Thyroid gland (tissue), 4 donors: ENCODE data around the gene PPP4R1. TPM values are rescaled to one million over a fixed set of nuclear protein-coding genes. Genes with fewer than 3 reads are reported as not detected.
"Not testable (repeated sequence)": the region's sequence is repeated elsewhere in the genome, so short reads cannot be mapped to it uniquely, and the experiment has no call there.

Source experiments
- DNase-seq, 2 donors: peaks; one replicate each; pipeline ENCODE4 v3.0.0-alpha.2; 2019
- H3K27ac ChIP-seq, 3 donors: fragments of 200-600 bp; sonication (generic); 1 replicate in 2 of 3; 2 replicates in 1 of 3; pipeline ENCODE4 v1.5.1; 2016 to 2019; ENCODE audit warnings: mild to moderate bottlenecking in 1 of 3, moderate library complexity in 1 of 3
- H3K27me3 ChIP-seq: fragments of 200-600 bp; sonication (generic); one replicate; pipeline ENCODE4 v1.5.1; 2019
- H3K36me3 ChIP-seq, 2 donors: fragments of 200-600 bp; sonication (generic); one replicate each; pipeline ENCODE4 v1.5.1; 2016 to 2019
- H3K4me1 ChIP-seq, 2 donors: fragments of 200-600 bp; sonication (generic); one replicate each; pipeline ENCODE4 v1.5.1; 2017 to 2019
- H3K4me3 ChIP-seq, 3 donors: fragments of 200-600 bp; sonication (generic); replicated peaks in 1 of 3; 1 replicate in 2 of 3; 2 replicates in 1 of 3; pipeline ENCODE4 v1.5.1; 2016; ENCODE audit warnings: mild to moderate bottlenecking in 1 of 3
- H3K9me3 ChIP-seq: fragments of 200-600 bp; sonication (generic); one replicate; pipeline ENCODE4 v1.5.1; 2017
- CTCF ChIP-seq, 6 experiments: fragments of 200-600 bp in 3 of 6; fragments of 450-650 bp in 3 of 6; sonication (generic) in 3 of 6; IDR thresholded peaks; one replicate each; pipeline ENCODE4 v1.5.1; 2016 to 2019; ENCODE audit warnings: antibody characterized with exemption in 6 of 6, mild to moderate bottlenecking in 2 of 6, inconsistent platforms in 1 of 6, moderate library complexity in 1 of 6
- POLR2A ChIP-seq, 2 donors: fragments of 450-650 bp; IDR thresholded peaks; one replicate each; pipeline ENCODE4 v1.6.1; 2017; ENCODE audit warnings: antibody characterized with exemption in 2 of 2, mild to moderate bottlenecking in 2 of 2, moderate library complexity in 1 of 2
- WGBS, 2 donors: methylation state at CpG; one replicate each; pipeline ENCODE4 v1.1.5; 2017; 5-methylcytosine and 5-hydroxymethylcytosine counted together
- intact Hi-C: fragments of 100-400 bp; cut with DNase I; formaldehyde crosslinking; loops from one replicate; pipeline ENCODE4 v1.15.1; 2023
- total RNA-seq, 4 donors: library from RNA; depleted of rRNA; stranded (reverse); fragments of >200 nt; gene quantifications; one replicate each; pipeline ENCODE4 v1.2.3, GENCODE V29; 2016

Gene PPP4R1
- total RNA-seq, 4 donors from 2014 or later: 95.5 to 170 (median 110) TPM

GRCh38 chr18:9647496-9648323 is 33.4 kb upstream of the PPP4R1 start:
- no peak for DNase-seq
- H3K27ac ChIP-seq: no peak overlapping the region
- H3K27me3 ChIP-seq: no peaks in the 10 kb centered on the region
- intact Hi-C loops: no loop called here
- TF ChIP-seq CTCF (IDR thresholded peaks at IDR 0.05) (no peak), POLR2A (IDR thresholded peaks at IDR 0.05) (no peak)
- no peak overlapping the region for H3K4me3 ChIP-seq
- no peaks in the 10 kb centered on the region for H3K36me3 ChIP-seq
- no peaks in the 10 kb centered on the region for H3K9me3 ChIP-seq
- WGBS, 2 donors: 82 to 84% methylated on average over 8 of the region's 8 CpGs
- H3K4me1 ChIP-seq: peaks cover 0 to 9% of the 10 kb centered on the region in 2 donors

- intact Hi-C loops: no loop called here
- H3K27ac ChIP-seq: no peak overlapping the region
- H3K4me3 ChIP-seq: no peak overlapping the region
- peak; percentile 5 to 30 for DNase-seq
- H3K36me3 ChIP-seq: no peaks in the 10 kb centered on the region
- no peaks in the 10 kb centered on the region for H3K27me3 ChIP-seq
- peaks cover 0 to 9% of the 10 kb centered on the region in 2 donors for H3K4me1 ChIP-seq
- no peaks in the 10 kb centered on the region for H3K9me3 ChIP-seq
- TF ChIP-seq CTCF (IDR thresholded peaks at IDR 0.05): no peak
- no peak for TF ChIP-seq POLR2A (IDR thresholded peaks at IDR 0.05)
- 2 to 6% methylated on average over 3 of the region's 3 CpGs for WGBS, 2 donors
Observed at GRCh38 chr18:9643549-9643948, 29.2 kb upstream of the PPP4R1 start.

- DNase-seq: no peak
- intact Hi-C loops: no loop called here
- no peak overlapping the region for H3K27ac ChIP-seq
Observed at GRCh38 chr18:9642799-9643462, 28.6 kb upstream of the PPP4R1 start.

GRCh38 chr18:9641081-9641480 is 26.7 kb upstream of the PPP4R1 start:
- H3K4me3 ChIP-seq, DNase-seq, H3K36me3 ChIP-seq, H3K9me3 ChIP-seq, H3K27ac ChIP-seq, H3K4me1 ChIP-seq, H3K27me3 ChIP-seq, intact Hi-C loops: not testable (repeated sequence)
- 90 to 100% methylated on average over 1 of the region's 1 CpG for WGBS, 2 donors

More at GRCh38 chr18:9642799-9643462, 28.6 kb upstream of the PPP4R1 start:
- peaks cover 0 to 9% of the 10 kb centered on the region in 2 donors for H3K4me1 ChIP-seq
- H3K36me3 ChIP-seq: no peaks in the 10 kb centered on the region
- no peaks in the 10 kb centered on the region for H3K27me3 ChIP-seq
- TF ChIP-seq POLR2A (IDR thresholded peaks at IDR 0.05) (no peak), CTCF (IDR thresholded peaks at IDR 0.05) (no peak)
- 71 to 72% methylated on average over 9 of the region's 9 CpGs for WGBS, 2 donors
- no peak overlapping the region for H3K4me3 ChIP-seq
- no peaks in the 10 kb centered on the region for H3K9me3 ChIP-seq

GRCh38 chr18:9638886-9639285 is 24.5 kb upstream of the PPP4R1 start:
- no peaks in the 10 kb centered on the region for H3K27me3 ChIP-seq
- TF ChIP-seq CTCF (IDR thresholded peaks at IDR 0.05) (no peak), POLR2A (IDR thresholded peaks at IDR 0.05) (no peak)
- no peak overlapping the region for H3K4me3 ChIP-seq
- H3K27ac ChIP-seq: no peak overlapping the region
- H3K4me1 ChIP-seq: peaks cover 0 to 9% of the 10 kb centered on the region in 2 donors
- no peaks in the 10 kb centered on the region for H3K36me3 ChIP-seq
- DNase-seq: no peak
- H3K9me3 ChIP-seq: no peaks in the 10 kb centered on the region
- WGBS, 2 donors: 78 to 79% methylated on average over 4 of the region's 4 CpGs
- intact Hi-C loops: no loop called here
